K562 (cell line): Measurements from ENCODE around the gene SHLD2. TPM values are rescaled to one million over a fixed set of nuclear protein-coding genes. Genes with fewer than 3 reads are reported as not detected.

Source experiments
- ATAC-seq: fragments of 200-7000 bp; cut with Tn5 transposase; 3 replicates; pipeline ENCODE4 v1.9.1; 2020; ENCODE audit warnings: moderate library complexity
- BruUV-seq: library from RNA; stranded (reverse); fragments of 400-500 nt; replicated peaks from 2 replicates; lab custom pipeline; 2021; lab: Mats Ljungman, UMichigan
- CTCF ChIA-PET: fragments of 300-600 bp; formaldehyde crosslinking; extraction: SDS; loops from one replicate; lab custom pipeline; 2021; ENCODE audit warnings: low intra/inter-chr PET ratio; lab: Yijun Ruan, JAX
- POLR2A ChIA-PET: fragments of 300-600, 350-650 bp; sonication (Branson Sonifier 250); formaldehyde crosslinking; extraction: SDS; loops from one replicate; lab custom pipeline; 2021; ENCODE audit warnings: antibody characterized with exemption, inconsistent platforms; lab: Yijun Ruan, JAX
- DNase-seq, 4 experiments: peaks; one replicate each; pipeline versions ENCODE4 v3.0.0 to v3.0.0-alpha.2; 2011 to 2018; ENCODE audit warnings: low spot score in 3 of 4, mixed read lengths in 3 of 4; ENCODE audit errors: extremely low read depth in 1 of 4
- FAIRE-seq: peaks from 2 replicates; lab custom pipeline; 2011; peaks lifted over from hg19 to GRCh38; lab: Jason Lieb, UNC
- H2AFZ ChIP-seq: 2 replicates; pipeline ENCODE4 v1.6.0; 2011; ENCODE audit warnings: low read depth, low read length, control low read depth, inconsistent platforms
- H3K27ac ChIP-seq: fragments of 200-600 bp; 3 replicates; pipeline ENCODE4 v1.8.0; 2011; ENCODE audit warnings: low read depth, mild to moderate bottlenecking, control low read depth, inconsistent platforms, low read length, moderate library complexity, mixed read lengths; ENCODE audit errors: extremely low read depth
- H3K27me3 ChIP-seq, 2 experiments: fragments of 300-600 bp in 1 of 2; 2 replicates in 1 of 2; 3 replicates in 1 of 2; pipeline versions ENCODE4 v1.6.0 to v1.8.0; 2011; ENCODE audit warnings: inconsistent platforms in 2 of 2, low read length in 2 of 2, mild to moderate bottlenecking in 1 of 2, mixed read lengths in 1 of 2, moderate library complexity in 1 of 2; ENCODE audit not compliant: control insufficient read depth in 2 of 2, insufficient read depth in 2 of 2
- H3K36me3 ChIP-seq: fragments of 300-600 bp; 3 replicates; pipeline ENCODE4 v1.8.0; 2011; ENCODE audit warnings: mild to moderate bottlenecking, low read length, inconsistent platforms; ENCODE audit not compliant: control insufficient read depth, insufficient read depth
- H3K4me1 ChIP-seq, 2 experiments: fragments of 200-600 bp in 1 of 2; replicated peaks in 1 of 2; 2 replicates in 1 of 2; 3 replicates in 1 of 2; pipeline versions ENCODE4 v1.5.1 to v1.8.0; 2011; ENCODE audit warnings: inconsistent platforms in 2 of 2, low read length in 2 of 2, mild to moderate bottlenecking in 1 of 2, mixed read lengths in 1 of 2, moderate library complexity in 1 of 2; ENCODE audit not compliant: control insufficient read depth in 2 of 2, insufficient read depth in 2 of 2
- H3K4me2 ChIP-seq: 2 replicates; pipeline ENCODE4 v1.6.1; 2011; ENCODE audit warnings: low read length, control low read depth, inconsistent platforms, mixed read lengths; ENCODE audit not compliant: insufficient read depth
- H3K4me3 ChIP-seq: fragments of 200-600 bp; sonication (generic), shearing (Covaris generic); 2 replicates; pipeline ENCODE4 v1.5.1; 2016; ENCODE audit warnings: control low read depth, inconsistent platforms
- H3K79me2 ChIP-seq: fragments of 200-600 bp; 3 replicates; pipeline ENCODE4 v1.8.0; 2011; ENCODE audit warnings: low read length, inconsistent platforms; ENCODE audit not compliant: control insufficient read depth, insufficient read depth
- H3K9ac ChIP-seq, 2 experiments: 2 replicates each; pipeline versions ENCODE4 v1.6.0 to v1.6.1; 2011; ENCODE audit warnings: low read depth in 2 of 2, low read length in 2 of 2, control low read depth in 1 of 2, inconsistent platforms in 1 of 2, mild to moderate bottlenecking in 1 of 2, mixed read lengths in 1 of 2; ENCODE audit not compliant: insufficient read depth in 1 of 2
- H3K9me1 ChIP-seq: one replicate; pipeline ENCODE4 v1.6.0; 2011; ENCODE audit warnings: inconsistent platforms, mild to moderate bottlenecking, low read length, moderate library complexity; ENCODE audit not compliant: control insufficient read depth, insufficient read depth
- H3K9me3 ChIP-seq: replicated peaks from 2 replicates; pipeline ENCODE4 v1.5.1; 2011; ENCODE audit warnings: low read depth, low read length, inconsistent platforms; ENCODE audit not compliant: control insufficient read depth, insufficient read depth
- H4K20me1 ChIP-seq: replicated peaks from 2 replicates; pipeline ENCODE4 v1.6.1; 2011; ENCODE audit warnings: low read length, inconsistent platforms, mixed read lengths; ENCODE audit not compliant: control insufficient read depth, insufficient read depth
- ADNP ChIP-seq: fragments of 200-800 bp; sonication (Bioruptor generic); IDR thresholded peaks from 2 replicates; pipeline ENCODE4 v1.6.1; 2016; ENCODE audit warnings: missing genetic modification characterization, missing compliant biosample characterization
- ARID1B ChIP-seq: fragments of 450-650 bp; IDR thresholded peaks from 2 replicates; pipeline ENCODE4 v1.6.1; 2016; ENCODE audit warnings: antibody characterized with exemption, mild to moderate bottlenecking, inconsistent platforms
- ARID2 ChIP-seq: fragments of 450-650 bp; IDR thresholded peaks from 2 replicates; pipeline ENCODE4 v1.6.1; 2017; ENCODE audit warnings: antibody characterized with exemption, mild to moderate bottlenecking
- DDX20 ChIP-seq: fragments of 450-650 bp; IDR thresholded peaks from 2 replicates; pipeline ENCODE4 v1.6.1; 2016; ENCODE audit warnings: missing genetic modification characterization, low read depth, mild to moderate bottlenecking, missing compliant biosample characterization, moderate library complexity
- ELF4 ChIP-seq: fragments of 450-650 bp; formaldehyde crosslinking; IDR thresholded peaks from 2 replicates; pipeline ENCODE4 v1.4.0; 2022; ENCODE audit warnings: missing genetic modification characterization
- ETV6 ChIP-seq, 3 experiments: fragments of 150-350 bp in 1 of 3; sonication (generic) in 1 of 3; formaldehyde crosslinking in 1 of 3; IDR thresholded peaks; 2 replicates each; pipeline versions ENCODE4 v1.6.1 to v1.8.0; 2014 to 2022; ENCODE audit warnings: borderline replicate concordance in 2 of 3, low read depth in 2 of 3, antibody characterized with exemption in 1 of 3, low read length in 1 of 3, mild to moderate bottlenecking in 1 of 3, missing genetic modification reagents in 1 of 3
- GTF2A2 ChIP-seq: IDR thresholded peaks from 2 replicates; pipeline ENCODE4 v1.6.1; 2016; ENCODE audit warnings: mild to moderate bottlenecking, missing genetic modification characterization, missing compliant biosample characterization
- KHSRP ChIP-seq: fragments of 450-650 bp; IDR thresholded peaks from 2 replicates; pipeline ENCODE4 v1.6.1; 2017
- NONO ChIP-seq, 2 experiments: fragments of 200-400 bp in 1 of 2; fragments of 450-650 bp in 1 of 2; formaldehyde crosslinking in 1 of 2; IDR thresholded peaks; 2 replicates each; pipeline ENCODE4 v1.6.1; 2017; ENCODE audit warnings: low read depth in 2 of 2, mild to moderate bottlenecking in 2 of 2, moderate library complexity in 2 of 2, low read length in 1 of 2
- TAL1 ChIP-seq: fragments of 450-650 bp; IDR thresholded peaks from 2 replicates; pipeline ENCODE4 v1.6.1; 2016; ENCODE audit warnings: mild to moderate bottlenecking
- THRAP3 ChIP-seq: fragments of 450-650 bp; IDR thresholded peaks from 2 replicates; pipeline ENCODE4 v1.6.1; 2016; ENCODE audit warnings: mild to moderate bottlenecking, inconsistent platforms, borderline replicate concordance
- ZNF79 ChIP-seq: fragments of 250-450 bp; sonication (Bioruptor Pico); IDR thresholded peaks from 2 replicates; pipeline ENCODE4 v1.4.0; 2020; ENCODE audit warnings: low read depth, mild to moderate bottlenecking, moderate library complexity
- WGBS: fragments of 100-300 bp; shearing (Covaris generic); methylation state at CpG from one replicate; pipeline ENCODE4 v1.1.6; 2016; ENCODE audit warnings: low coverage, mixed read lengths; ENCODE audit not compliant: insufficient coverage; ENCODE audit errors: missing lambda C conversion rate; 5-methylcytosine and 5-hydroxymethylcytosine counted together
- in situ Hi-C: fragments of 300-500 bp; cut with MboI; formaldehyde crosslinking; loops from 4 replicates; pipeline ENCODE4 v1.15.0; 2018; ENCODE audit warnings: inconsistent platforms, mixed read lengths
- intact Hi-C: fragments of 100-400 bp; cut with micrococcal nuclease; formaldehyde crosslinking; loops from 2 replicates; pipeline ENCODE4 v1.14.2; 2022
- polyA plus RNA-seq, 8 experiments: library from polyadenylated mRNA; depleted of rRNA in 4 of 8; stranded (reverse) in 5 of 8; unstranded in 3 of 8; fragments of >200 nt; fragmentation: Nextera tagmentation in 2 of 8; fragmentation: Illumina TruSeq in 1 of 8; extraction: Ambion mirVana in 2 of 8; extraction: Trizol in 1 of 8; gene quantifications; 2 replicates each; pipeline versions ENCODE4 v1.2.1 to v1.2.3, GENCODE V29; 2011 to 2014; ENCODE audit warnings: inconsistent platforms in 1 of 8, missing spikeins in 1 of 8
- total RNA-seq, 7 experiments: library from RNA; depleted of rRNA in 6 of 7; stranded (reverse); fragments of >200 nt in 6 of 7; fragmentation: Illumina TruSeq in 2 of 7; extraction: Trizol in 2 of 7; gene quantifications; 2 replicates each; pipeline versions ENCODE4 v1.2.1 to v1.2.3, GENCODE V29; 2011 to 2021; ENCODE audit warnings: low replicate concordance in 1 of 7
- TF ChIP-seq, protein P1 (sequence below): fragments of 150-350 bp; IDR thresholded peaks from 2 replicates; pipeline ENCODE4 v1.6.1; 2014; ENCODE audit warnings: low read depth, mild to moderate bottlenecking, low read length, borderline replicate concordance
- TF ChIP-seq, protein P2 (sequence below): fragments of 450-650 bp; IDR thresholded peaks from 2 replicates; pipeline ENCODE4 v1.6.1; 2017; ENCODE audit warnings: antibody characterized with exemption

SHLD2 gene
- total and polyA plus RNA-seq, 9 of the 15 experiments (the other 6 are each of a cell fraction or from before 2014, with no cell fraction given), result 21.6 to 51.2 (median 39.4) TPM

DNA sequence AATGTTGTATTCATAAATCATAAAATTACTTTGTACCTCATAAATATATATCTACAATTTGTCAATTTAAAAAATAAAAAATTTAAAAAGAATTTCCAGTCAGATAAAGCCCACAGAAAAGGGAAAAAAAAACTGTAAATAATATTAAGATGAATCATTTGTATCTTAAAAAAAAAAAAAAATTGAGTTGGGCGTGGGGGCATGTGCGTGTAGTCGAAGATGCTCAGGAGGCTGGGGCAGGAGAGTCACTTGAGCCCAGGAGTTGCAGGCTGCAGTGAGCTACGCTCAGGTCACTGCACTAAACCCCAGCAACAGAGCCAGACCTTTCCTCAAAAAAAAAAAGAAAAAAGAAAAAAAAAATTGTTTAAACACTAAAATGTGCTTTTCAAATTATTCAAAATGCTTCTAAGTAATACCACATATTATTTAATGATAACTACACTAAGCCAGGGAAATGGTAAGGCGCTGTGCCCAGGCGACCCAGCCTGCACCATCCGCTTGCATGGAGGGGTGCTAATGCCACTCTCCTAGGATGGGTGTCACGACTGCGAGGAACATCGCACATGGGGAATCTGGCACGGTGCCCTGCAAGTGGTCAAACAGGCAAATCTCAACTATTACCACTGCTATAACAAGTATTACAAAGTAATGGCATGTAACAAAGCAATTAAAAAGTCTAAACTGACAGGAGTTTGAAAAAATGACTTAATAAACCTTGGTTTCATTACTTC is 15.7 kb upstream of the SHLD2 start:
- H3K79me2 ChIP-seq, result peaks cover 18% of the 10 kb centered on the region
- no peak for ATAC-seq
- no peak for FAIRE-seq
- H2AFZ ChIP-seq, result no peak overlapping the region
- no peaks in the 10 kb centered on the region for H3K9me3 ChIP-seq
- no peak overlapping the region for H3K4me2 ChIP-seq
- H3K27me3 ChIP-seq, result no peaks in the 10 kb centered on the region
- no peak for DNase-seq
- H3K9ac ChIP-seq, result no peak overlapping the region
- POLR2A ChIA-PET, result no interaction called here
- H3K4me3 ChIP-seq, result no peak overlapping the region
- CTCF ChIA-PET, result no interaction called here
- H3K27ac ChIP-seq, result no peak overlapping the region
- BruUV-seq, result no TSS peak
- no peaks in the 10 kb centered on the region for H4K20me1 ChIP-seq
- intact Hi-C loops (no loop called here), in situ Hi-C loops (no loop called here)
- WGBS, result 96% methylated on average over 8 of the region's 11 CpGs
- no peaks in the 10 kb centered on the region for H3K9me1 ChIP-seq
- no peaks in the 10 kb centered on the region for H3K4me1 ChIP-seq
- H3K36me3 ChIP-seq, result peaks cover 6% of the 10 kb centered on the region; the same call in 1 of the 3 replicates
- TF ChIP-seq NONO (IDR thresholded peaks at IDR 0.05; ENCODE audit: low read depth in 2 of 2, low read length in 1 of 2) (no peak), ETV6 (IDR thresholded peaks at IDR 0.05; ENCODE audit: borderline replicate concordance in 1 of 2, low read depth in 2 of 2, low read length in 1 of 2) (no peak), ETV6 (CRISPR knock-in tag; IDR thresholded peaks at IDR 0.05; ENCODE audit: borderline replicate concordance) (no peak), ARID1B (no peak), TAL1 (no peak), KHSRP (no peak), GTF2A2 (tag) (no peak), ARID2 (no peak), ZNF79 (CRISPR knock-in tag) (no peak), ADNP (no peak), ELF4 (CRISPR knock-in tag) (no peak), THRAP3 (no peak), DDX20 (tag) (no peak)
- TF ChIP-seq, protein P1, sequence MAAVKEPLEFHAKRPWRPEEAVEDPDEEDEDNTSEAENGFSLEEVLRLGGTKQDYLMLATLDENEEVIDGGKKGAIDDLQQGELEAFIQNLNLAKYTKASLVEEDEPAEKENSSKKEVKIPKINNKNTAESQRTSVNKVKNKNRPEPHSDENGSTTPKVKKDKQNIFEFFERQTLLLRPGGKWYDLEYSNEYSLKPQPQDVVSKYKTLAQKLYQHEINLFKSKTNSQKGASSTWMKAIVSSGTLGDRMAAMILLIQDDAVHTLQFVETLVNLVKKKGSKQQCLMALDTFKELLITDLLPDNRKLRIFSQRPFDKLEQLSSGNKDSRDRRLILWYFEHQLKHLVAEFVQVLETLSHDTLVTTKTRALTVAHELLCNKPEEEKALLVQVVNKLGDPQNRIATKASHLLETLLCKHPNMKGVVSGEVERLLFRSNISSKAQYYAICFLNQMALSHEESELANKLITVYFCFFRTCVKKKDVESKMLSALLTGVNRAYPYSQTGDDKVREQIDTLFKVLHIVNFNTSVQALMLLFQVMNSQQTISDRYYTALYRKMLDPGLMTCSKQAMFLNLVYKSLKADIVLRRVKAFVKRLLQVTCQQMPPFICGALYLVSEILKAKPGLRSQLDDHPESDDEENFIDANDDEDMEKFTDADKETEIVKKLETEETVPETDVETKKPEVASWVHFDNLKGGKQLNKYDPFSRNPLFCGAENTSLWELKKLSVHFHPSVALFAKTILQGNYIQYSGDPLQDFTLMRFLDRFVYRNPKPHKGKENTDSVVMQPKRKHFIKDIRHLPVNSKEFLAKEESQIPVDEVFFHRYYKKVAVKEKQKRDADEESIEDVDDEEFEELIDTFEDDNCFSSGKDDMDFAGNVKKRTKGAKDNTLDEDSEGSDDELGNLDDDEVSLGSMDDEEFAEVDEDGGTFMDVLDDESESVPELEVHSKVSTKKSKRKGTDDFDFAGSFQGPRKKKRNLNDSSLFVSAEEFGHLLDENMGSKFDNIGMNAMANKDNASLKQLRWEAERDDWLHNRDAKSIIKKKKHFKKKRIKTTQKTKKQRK, result no peak
- TF ChIP-seq, protein P2, sequence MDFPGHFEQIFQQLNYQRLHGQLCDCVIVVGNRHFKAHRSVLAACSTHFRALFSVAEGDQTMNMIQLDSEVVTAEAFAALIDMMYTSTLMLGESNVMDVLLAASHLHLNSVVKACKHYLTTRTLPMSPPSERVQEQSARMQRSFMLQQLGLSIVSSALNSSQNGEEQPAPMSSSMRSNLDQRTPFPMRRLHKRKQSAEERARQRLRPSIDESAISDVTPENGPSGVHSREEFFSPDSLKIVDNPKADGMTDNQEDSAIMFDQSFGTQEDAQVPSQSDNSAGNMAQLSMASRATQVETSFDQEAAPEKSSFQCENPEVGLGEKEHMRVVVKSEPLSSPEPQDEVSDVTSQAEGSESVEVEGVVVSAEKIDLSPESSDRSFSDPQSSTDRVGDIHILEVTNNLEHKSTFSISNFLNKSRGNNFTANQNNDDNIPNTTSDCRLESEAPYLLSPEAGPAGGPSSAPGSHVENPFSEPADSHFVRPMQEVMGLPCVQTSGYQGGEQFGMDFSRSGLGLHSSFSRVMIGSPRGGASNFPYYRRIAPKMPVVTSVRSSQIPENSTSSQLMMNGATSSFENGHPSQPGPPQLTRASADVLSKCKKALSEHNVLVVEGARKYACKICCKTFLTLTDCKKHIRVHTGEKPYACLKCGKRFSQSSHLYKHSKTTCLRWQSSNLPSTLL, result no peak
